Mesothelial cell of epicardium (in vitro differentiated cells): Measurements from ENCODE around the gene PRSS57. TPM values are rescaled to one million over a fixed set of nuclear protein-coding genes. Genes with fewer than 3 reads are reported as not detected.

Source experiments
- DNase-seq, 2 experiments: peaks; one replicate each; pipeline ENCODE4 v3.0.0; 2021; ENCODE audit warnings: low spot score in 2 of 2; ENCODE audit not compliant: unreplicated experiment in 2 of 2
- H3K27ac Mint-ChIP-seq: 2 replicates; pipeline ENCODE4 v1.8.0; 2021; ENCODE audit warnings: mixed read lengths
- H3K27me3 Mint-ChIP-seq: 2 replicates; pipeline ENCODE4 v1.8.0; 2021; ENCODE audit warnings: low read depth, mixed read lengths
- H3K36me3 Mint-ChIP-seq: 2 replicates; pipeline ENCODE4 v1.8.0; 2021; ENCODE audit warnings: mixed read lengths
- H3K4me1 Mint-ChIP-seq: 2 replicates; pipeline ENCODE4 v1.8.0; 2021; ENCODE audit warnings: mixed read lengths
- H3K4me3 Mint-ChIP-seq: 2 replicates; pipeline ENCODE4 v1.8.0; 2021; ENCODE audit warnings: mild to moderate bottlenecking, moderate library complexity, mixed read lengths
- H3K9me3 Mint-ChIP-seq: 2 replicates; pipeline ENCODE4 v1.8.0; 2021; ENCODE audit warnings: mixed read lengths
- total RNA-seq: library from RNA; stranded (reverse); gene quantifications from 3 replicates; pipeline ENCODE4 v1.2.1, GENCODE V29; 2021
- TF ChIP-seq, protein P1 (sequence below): fragments of 200-600 bp; sonication (generic); IDR thresholded peaks from one replicate; pipeline ENCODE4 v1.5.0; 2021; ENCODE audit warnings: antibody characterized with exemption; ENCODE audit not compliant: unreplicated experiment

Gene PRSS57
- total RNA-seq, 1 donor from 2014 or later, result not detected

DNA sequence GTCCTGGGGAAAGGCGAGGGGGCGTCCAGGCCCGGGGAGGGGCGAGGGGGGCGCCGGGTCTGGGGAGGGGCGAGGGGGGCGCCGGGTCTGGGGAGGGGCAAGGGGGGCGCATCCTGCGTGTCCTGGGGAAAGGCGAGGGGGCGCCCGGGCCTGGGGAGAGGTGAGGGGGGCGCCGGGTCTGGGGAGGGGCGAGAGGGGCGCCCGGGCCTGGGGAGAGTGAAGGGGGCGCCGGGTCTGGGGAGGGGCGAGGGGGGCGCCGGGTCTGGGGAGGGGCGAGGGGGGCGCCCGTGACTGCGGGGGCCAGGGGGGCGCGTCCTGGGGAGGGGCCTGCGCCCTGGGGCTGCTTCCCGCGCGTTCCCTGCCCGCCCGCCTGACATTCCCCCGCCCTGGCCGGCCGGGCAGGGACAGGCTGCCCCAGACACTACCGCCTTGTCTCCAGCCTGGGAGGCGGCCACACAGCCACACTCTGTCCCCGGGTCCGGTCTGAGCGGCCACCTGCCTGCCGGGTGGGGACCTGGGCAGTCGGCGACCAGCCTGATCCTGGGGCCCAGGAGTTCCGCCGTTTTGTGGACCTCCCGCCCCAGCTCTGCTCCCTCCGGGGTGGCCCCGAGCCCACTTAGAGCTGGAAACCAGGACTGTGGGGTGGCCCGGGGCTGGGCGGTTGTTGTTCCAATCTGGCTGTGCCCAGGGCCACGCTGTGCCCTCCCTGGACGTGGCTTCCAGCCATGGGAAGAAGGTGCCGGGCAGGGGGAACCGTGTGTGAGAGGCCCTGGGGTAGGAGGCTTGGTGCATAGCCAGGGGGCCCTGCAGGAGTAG lies 25.3 kb upstream of the PRSS57 start:
- TF ChIP-seq, protein P1, sequence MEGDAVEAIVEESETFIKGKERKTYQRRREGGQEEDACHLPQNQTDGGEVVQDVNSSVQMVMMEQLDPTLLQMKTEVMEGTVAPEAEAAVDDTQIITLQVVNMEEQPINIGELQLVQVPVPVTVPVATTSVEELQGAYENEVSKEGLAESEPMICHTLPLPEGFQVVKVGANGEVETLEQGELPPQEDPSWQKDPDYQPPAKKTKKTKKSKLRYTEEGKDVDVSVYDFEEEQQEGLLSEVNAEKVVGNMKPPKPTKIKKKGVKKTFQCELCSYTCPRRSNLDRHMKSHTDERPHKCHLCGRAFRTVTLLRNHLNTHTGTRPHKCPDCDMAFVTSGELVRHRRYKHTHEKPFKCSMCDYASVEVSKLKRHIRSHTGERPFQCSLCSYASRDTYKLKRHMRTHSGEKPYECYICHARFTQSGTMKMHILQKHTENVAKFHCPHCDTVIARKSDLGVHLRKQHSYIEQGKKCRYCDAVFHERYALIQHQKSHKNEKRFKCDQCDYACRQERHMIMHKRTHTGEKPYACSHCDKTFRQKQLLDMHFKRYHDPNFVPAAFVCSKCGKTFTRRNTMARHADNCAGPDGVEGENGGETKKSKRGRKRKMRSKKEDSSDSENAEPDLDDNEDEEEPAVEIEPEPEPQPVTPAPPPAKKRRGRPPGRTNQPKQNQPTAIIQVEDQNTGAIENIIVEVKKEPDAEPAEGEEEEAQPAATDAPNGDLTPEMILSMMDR, result no peak
- Mint-ChIP-seq H3K9me3 (peaks cover 4% of the 10 kb centered on the region), H3K4me1 (peaks cover 8% of the 10 kb centered on the region), H3K36me3 (peaks cover 7% of the 10 kb centered on the region), H3K27me3 (no peaks in the 10 kb centered on the region), H3K27ac (peak overlapping the region; percentile 84), H3K4me3 (no peak overlapping the region)
- no peak for DNase-seq

GRCh38 chr19:719636-720344 lies 24.5 kb upstream of the PRSS57 start:
- no peaks in the 10 kb centered on the region for H3K27me3 Mint-ChIP-seq
- peaks cover 8% of the 10 kb centered on the region for H3K4me1 Mint-ChIP-seq

GRCh38 chr19:718991-719512 lies 23.8 kb upstream of the PRSS57 start:
- peaks cover 8% of the 10 kb centered on the region for H3K9me3 Mint-ChIP-seq
- H3K4me3 Mint-ChIP-seq, result no peak overlapping the region

More at GRCh38 chr19:719636-720344, 24.5 kb upstream of the PRSS57 start:
- TF ChIP-seq, protein P1, result no peak
- Mint-ChIP-seq H3K4me3 (no peak overlapping the region), H3K9me3 (peaks cover 8% of the 10 kb centered on the region), H3K36me3 (peaks cover 11% of the 10 kb centered on the region), H3K27ac (no peak overlapping the region)
- DNase-seq, result no peak

GRCh38 chr19:718251-718951 lies 23.1 kb upstream of the PRSS57 start:
- Mint-ChIP-seq H3K9me3 (peaks cover 8% of the 10 kb centered on the region), H3K4me3 (no peak overlapping the region), H3K36me3 (peaks cover 11% of the 10 kb centered on the region), H3K4me1 (peaks cover 8% of the 10 kb centered on the region), H3K27me3 (no peaks in the 10 kb centered on the region), H3K27ac (peak overlapping the region; percentile 58)
- TF ChIP-seq, protein P1, result no peak
- no peak for DNase-seq

More at GRCh38 chr19:718991-719512, 23.8 kb upstream of the PRSS57 start:
- H3K36me3 Mint-ChIP-seq, result peaks cover 11% of the 10 kb centered on the region
- no peak for DNase-seq
- H3K27me3 Mint-ChIP-seq, result no peaks in the 10 kb centered on the region
- peaks cover 8% of the 10 kb centered on the region for H3K4me1 Mint-ChIP-seq
- TF ChIP-seq, protein P1, result no peak
- H3K27ac Mint-ChIP-seq, result no peak overlapping the region

GRCh38 chr19:715347-715746 lies 20.1 kb upstream of the PRSS57 start:
- no peak for DNase-seq
- Mint-ChIP-seq H3K9me3 (peaks cover 8% of the 10 kb centered on the region), H3K4me1 (peaks cover 14% of the 10 kb centered on the region), H3K4me3 (no peak overlapping the region), H3K27ac (peak overlapping the region; percentile 25), H3K36me3 (peaks cover 11% of the 10 kb centered on the region), H3K27me3 (no peaks in the 10 kb centered on the region)
- TF ChIP-seq, protein P1, result no peak
